ENCODE results near the gene MED12L.
"Not testable (repeated sequence)": the region's sequence is repeated elsewhere in the genome, so short reads cannot be mapped to it uniquely, and the experiment has no call there.

The MED12L gene

GRCh38 chr3:151384741-151385174 lies 299.3 kb downstream of the MED12L start, which contains the start of gene P2RY12:
TSS of gene P2RY12 (minus strand) at chr3:151384753. CDS start at chr3:151338845, 45,908 bp downstream.
- peak; percentile 7 for DNase-seq (ENCODE audit: low read depth)
- no peak within 1 kb of the TSS for H3K4me3 ChIP-seq (ENCODE audit: low read depth, low read length)
- no peak for TF ChIP-seq MYC (IDR thresholded peaks at IDR 0.05; ENCODE audit: low read depth, low read length)
- TF ChIP-seq MAX (IDR thresholded peaks at IDR 0.05; ENCODE audit: low read depth, low read length): no peak
- no peak for TF ChIP-seq CTCF (IDR thresholded peaks at IDR 0.05; ENCODE audit: low read depth, low read length)
- TF ChIP-seq POLR2A (IDR thresholded peaks at IDR 0.05; ENCODE audit: extremely low read depth, insufficient read length): no peak

GRCh38 chr3:151386056-151386455 lies 300.6 kb downstream of the MED12L start:
- TF ChIP-seq MAX (IDR thresholded peaks at IDR 0.05; ENCODE audit: low read depth, low read length): no peak
- no peak for TF ChIP-seq CTCF (IDR thresholded peaks at IDR 0.05; ENCODE audit: low read depth, low read length)
- no peak for TF ChIP-seq MYC (IDR thresholded peaks at IDR 0.05; ENCODE audit: low read depth, low read length)
- TF ChIP-seq POLR2A (IDR thresholded peaks at IDR 0.05; ENCODE audit: extremely low read depth, insufficient read length): no peak
- DNase-seq (ENCODE audit: low read depth): no peak
- H3K4me3 ChIP-seq (ENCODE audit: low read depth, low read length): no peak overlapping the region

- no peak for DNase-seq (ENCODE audit: low read depth)
- TF ChIP-seq MYC (IDR thresholded peaks at IDR 0.05; ENCODE audit: low read depth, low read length): no peak
- no peak for TF ChIP-seq MAX (IDR thresholded peaks at IDR 0.05; ENCODE audit: low read depth, low read length)
- TF ChIP-seq POLR2A (IDR thresholded peaks at IDR 0.05; ENCODE audit: extremely low read depth, insufficient read length): no peak
- no peak for TF ChIP-seq CTCF (IDR thresholded peaks at IDR 0.05; ENCODE audit: low read depth, low read length)
- H3K4me3 ChIP-seq (ENCODE audit: low read depth, low read length): no peak overlapping the region
These were observed 302.0 kb downstream of the MED12L start for GRCh38 chr3:151387432-151387831.

- no peak for DNase-seq (ENCODE audit: low read depth)
- H3K4me3 ChIP-seq (ENCODE audit: low read depth, low read length): no peak overlapping the region
- TF ChIP-seq CTCF (IDR thresholded peaks at IDR 0.05; ENCODE audit: low read depth, low read length) (no peak), MYC (IDR thresholded peaks at IDR 0.05; ENCODE audit: low read depth, low read length) (no peak), POLR2A (IDR thresholded peaks at IDR 0.05; ENCODE audit: extremely low read depth, insufficient read length) (no peak), MAX (IDR thresholded peaks at IDR 0.05; ENCODE audit: low read depth, low read length) (no peak)
These were observed 302.4 kb downstream of the MED12L start for GRCh38 chr3:151387842-151388241.

GRCh38 chr3:151391720-151392119 lies 306.3 kb downstream of the MED12L start:
- no peak overlapping the region for H3K4me3 ChIP-seq (ENCODE audit: low read depth, low read length)
- no peak for DNase-seq (ENCODE audit: low read depth)
- no peak for TF ChIP-seq MAX (IDR thresholded peaks at IDR 0.05; ENCODE audit: low read depth, low read length)
- no peak for TF ChIP-seq POLR2A (IDR thresholded peaks at IDR 0.05; ENCODE audit: extremely low read depth, insufficient read length)
- TF ChIP-seq CTCF (IDR thresholded peaks at IDR 0.05; ENCODE audit: low read depth, low read length): no peak
- no peak for TF ChIP-seq MYC (IDR thresholded peaks at IDR 0.05; ENCODE audit: low read depth, low read length)

GRCh38 chr3:151392191-151392590 lies 306.7 kb downstream of the MED12L start:
- DNase-seq (ENCODE audit: low read depth); H3K4me3 ChIP-seq (ENCODE audit: low read depth, low read length): not testable (repeated sequence)

Data from NB4 (cell line).